A549 (cell line): ENCODE measurements around the gene PPM1L. TPM values are rescaled to one million over a fixed set of nuclear protein-coding genes. Genes with fewer than 3 reads are reported as not detected.

Source experiments
- ATAC-seq, 2 experiments: fragments of 200-7000 bp in 1 of 2; fragments of >200 bp in 1 of 2; cut with Nextera tagmentation in 1 of 2; cut with Tn5 transposase in 1 of 2; 3 replicates each; pipeline versions ENCODE4 v1.8.0 to v1.9.1; 2018 to 2020; ENCODE audit warnings: mild to moderate bottlenecking in 1 of 2, moderate library complexity in 1 of 2
- CTCF ChIA-PET: fragments of 300-600 bp; sonication (Branson Sonifier 250); formaldehyde crosslinking; extraction: SDS; loops from one replicate; lab custom pipeline; 2021; ENCODE audit warnings: antibody characterized with exemption, inconsistent platforms; lab: Yijun Ruan, JAX
- POLR2A ChIA-PET: fragments of 350-600 bp; formaldehyde crosslinking; extraction: SDS; loops from one replicate; lab custom pipeline; 2021; ENCODE audit warnings: antibody characterized with exemption, inconsistent platforms; lab: Yijun Ruan, JAX
- DNase-seq, 2 experiments: peaks; one replicate each; pipeline versions ENCODE4 v3.0.0 to v3.0.0-alpha.2; 2011 to 2016; ENCODE audit warnings: low read depth in 1 of 2, low spot score in 1 of 2
- FAIRE-seq: peaks from 2 replicates; lab custom pipeline; 2011; peaks lifted over from hg19 to GRCh38; lab: Jason Lieb, UNC
- H3K27ac ChIP-seq, 2 experiments: fragments of >200 bp; sonication (Bioruptor Twin); formaldehyde crosslinking; 3 replicates each; pipeline ENCODE4 v1.5.1; 2016 to 2017
- H3K4me1 ChIP-seq: fragments of >200 bp; sonication (Bioruptor Twin); formaldehyde crosslinking; 3 replicates; pipeline ENCODE4 v1.6.1; 2016
- H3K4me2 ChIP-seq: fragments of >200 bp; sonication (Bioruptor Twin); formaldehyde crosslinking; 3 replicates; pipeline ENCODE4 v1.6.1; 2016
- H3K4me3 ChIP-seq: fragments of >200 bp; sonication (Bioruptor Twin); formaldehyde crosslinking; 3 replicates; pipeline ENCODE4 v1.5.1; 2016
- H3K9me3 ChIP-seq: fragments of >200 bp; sonication (Bioruptor Twin); formaldehyde crosslinking; 3 replicates; pipeline ENCODE4 v1.6.1; 2016
- BHLHE40 ChIP-seq: IDR thresholded peaks from 2 replicates; pipeline ENCODE4 v1.6.1; 2012; ENCODE audit warnings: low read depth, low read length, inconsistent platforms
- CHD4 ChIP-seq: fragments of 200-600 bp; sonication (generic); IDR thresholded peaks from 2 replicates; pipeline ENCODE4 v1.6.1; 2016; ENCODE audit warnings: antibody characterized with exemption, mild to moderate bottlenecking, borderline replicate concordance
- EP300 ChIP-seq, 2 experiments: fragments of >200 bp; sonication (Bioruptor Twin); formaldehyde crosslinking; IDR thresholded peaks; 2 replicates in 1 of 2; 3 replicates in 1 of 2; pipeline ENCODE4 v1.6.1; 2016 to 2017
- HEYL ChIP-seq: fragments of 250-450 bp; sonication (Bioruptor Pico); IDR thresholded peaks from 2 replicates; pipeline ENCODE4 v1.8.0; 2021; ENCODE audit warnings: mild to moderate bottlenecking, moderate library complexity
- MYC ChIP-seq: IDR thresholded peaks from 2 replicates; pipeline ENCODE4 v1.6.1; 2012; ENCODE audit warnings: mild to moderate bottlenecking, inconsistent platforms, low read length, improper control_type of control experiment, borderline replicate concordance
- NFE2L2 ChIP-seq: fragments of 150-350 bp; conservative IDR thresholded peaks from 2 replicates; pipeline ENCODE4 v1.6.1; 2014; ENCODE audit warnings: low read length
- NR3C1 ChIP-seq: fragments of >200 bp; sonication (Bioruptor Twin); formaldehyde crosslinking; IDR thresholded peaks from 3 replicates; pipeline ENCODE4 v1.6.1; 2017
- PHF8 ChIP-seq: fragments of 200-600 bp; sonication (generic); IDR thresholded peaks from 2 replicates; pipeline ENCODE4 v1.6.1; 2016; ENCODE audit warnings: low read depth, mild to moderate bottlenecking, antibody characterized with exemption, moderate library complexity, borderline replicate concordance
- POLR2A ChIP-seq: IDR thresholded peaks from 2 replicates; pipeline ENCODE4 v1.6.1; 2012; ENCODE audit warnings: mild to moderate bottlenecking, low read length
- POLR2AphosphoS2 ChIP-seq: conservative IDR thresholded peaks from 2 replicates; pipeline ENCODE4 v1.6.1; 2012; ENCODE audit warnings: low read length, improper control_type of control experiment, inconsistent platforms
- RCOR1 ChIP-seq: fragments of 150-350 bp; IDR thresholded peaks from 2 replicates; pipeline ENCODE4 v1.6.1; 2014; ENCODE audit warnings: antibody characterized with exemption, low read length, low read depth
- RFX5 ChIP-seq: fragments of 450-650 bp; IDR thresholded peaks from 2 replicates; pipeline ENCODE4 v1.7.1; 2014; ENCODE audit warnings: antibody characterized with exemption, mild to moderate bottlenecking, moderate library complexity
- SREBF2 ChIP-seq: fragments of 450-650 bp; IDR thresholded peaks from 2 replicates; pipeline ENCODE4 v1.6.1; 2014; ENCODE audit warnings: mild to moderate bottlenecking, moderate library complexity
- TFCP2L1 ChIP-seq: fragments of 250-450 bp; sonication (Bioruptor Pico); IDR thresholded peaks from 2 replicates; pipeline ENCODE4 v1.5.0; 2021; ENCODE audit warnings: mild to moderate bottlenecking
- ZC3H11A ChIP-seq: fragments of 450-650 bp; IDR thresholded peaks from 2 replicates; pipeline ENCODE4 v1.6.1; 2014; ENCODE audit warnings: antibody characterized with exemption, mild to moderate bottlenecking
- ZNF302 ChIP-seq: fragments of 250-450 bp; sonication (Bioruptor Pico); IDR thresholded peaks from 2 replicates; pipeline ENCODE4 v1.9.0; 2021; ENCODE audit warnings: inconsistent platforms, mild to moderate bottlenecking, moderate library complexity
- ZSCAN20 ChIP-seq: fragments of 250-450 bp; sonication (Bioruptor Pico); IDR thresholded peaks from 2 replicates; pipeline ENCODE4 v1.8.0; 2022; ENCODE audit warnings: mild to moderate bottlenecking, moderate library complexity
- WGBS: methylation state at CpG from one replicate; pipeline ENCODE4 v1.1.6; 2017; ENCODE audit errors: missing lambda C conversion rate; 5-methylcytosine and 5-hydroxymethylcytosine counted together
- polyA plus RNA-seq, 4 experiments: library from polyadenylated mRNA; depleted of rRNA in 3 of 4; stranded (reverse); fragments of >200 nt; fragmentation: RNase III in 1 of 4; extraction: RNeasy Plus Mini Kit Qiagen cat#74134 plus additional on column Dnase treatment in 1 of 4; gene quantifications; 2 replicates in 3 of 4; 3 replicates in 1 of 4; pipeline ENCODE4 v1.2.3, GENCODE V29; 2011 to 2017
- TF ChIP-seq, protein P1 (sequence below): fragments of >200 bp; sonication (Bioruptor Twin); formaldehyde crosslinking; IDR thresholded peaks from 3 replicates; pipeline ENCODE4 v1.5.1; 2016
- TF ChIP-seq, protein P2 (sequence below): IDR thresholded peaks from 2 replicates; pipeline ENCODE4 v1.6.1; 2012; ENCODE audit warnings: low read depth, borderline replicate concordance
- TF ChIP-seq, protein P3 (sequence below): IDR thresholded peaks from 2 replicates; pipeline ENCODE4 v1.6.1; 2012
- TF ChIP-seq, protein P4 (sequence below): fragments of >200 bp; sonication (Bioruptor Twin); formaldehyde crosslinking; IDR thresholded peaks from 3 replicates; pipeline ENCODE4 v1.6.1; 2016
- TF ChIP-seq, protein P5 (sequence below): fragments of 250-450 bp; sonication (Bioruptor Pico); IDR thresholded peaks from 2 replicates; pipeline ENCODE4 v1.5.0; 2021; ENCODE audit warnings: mild to moderate bottlenecking, moderate library complexity, borderline replicate concordance

Gene PPM1L
- polyA plus RNA-seq, 2 of the 4 experiments (the other 2 are of a cell fraction) = 0.27 to 0.45 TPM

DNA sequence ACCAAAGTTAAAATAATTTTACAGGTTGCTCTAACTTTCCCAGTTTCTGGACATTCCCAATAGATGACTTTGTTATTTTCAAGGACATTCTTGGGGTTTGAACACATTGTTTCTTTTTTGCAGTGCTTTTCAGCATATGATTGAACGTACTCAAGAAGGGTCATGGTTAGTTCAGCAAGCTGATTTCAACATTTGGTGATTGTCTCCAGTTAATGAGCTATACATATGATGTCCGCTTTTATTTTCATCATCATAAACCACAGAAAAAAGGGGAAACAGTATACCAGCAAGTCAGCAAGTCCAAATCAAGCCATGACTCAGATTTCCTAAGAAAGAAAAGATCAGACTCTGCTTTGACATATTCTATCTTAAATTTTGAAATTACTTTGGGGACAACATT is 279.7 kb downstream of the PPM1L start:
- no peak for ATAC-seq
- Histone ChIP-seq H3K4me1 (no peaks in the 10 kb centered on the region), H3K27ac (no peak overlapping the region), H3K4me2 (no peak overlapping the region), H3K4me3 (no peak overlapping the region), H3K9me3 (no peaks in the 10 kb centered on the region)
- DNase-seq = no peak
- ChIA-PET CTCF (no interaction called here), POLR2A (no interaction called here)
- 48% methylated on average over 2 of the region's 2 CpGs for WGBS
- FAIRE-seq = no peak
- no peak for TF ChIP-seq ZC3H11A
- TF ChIP-seq, protein P1, sequence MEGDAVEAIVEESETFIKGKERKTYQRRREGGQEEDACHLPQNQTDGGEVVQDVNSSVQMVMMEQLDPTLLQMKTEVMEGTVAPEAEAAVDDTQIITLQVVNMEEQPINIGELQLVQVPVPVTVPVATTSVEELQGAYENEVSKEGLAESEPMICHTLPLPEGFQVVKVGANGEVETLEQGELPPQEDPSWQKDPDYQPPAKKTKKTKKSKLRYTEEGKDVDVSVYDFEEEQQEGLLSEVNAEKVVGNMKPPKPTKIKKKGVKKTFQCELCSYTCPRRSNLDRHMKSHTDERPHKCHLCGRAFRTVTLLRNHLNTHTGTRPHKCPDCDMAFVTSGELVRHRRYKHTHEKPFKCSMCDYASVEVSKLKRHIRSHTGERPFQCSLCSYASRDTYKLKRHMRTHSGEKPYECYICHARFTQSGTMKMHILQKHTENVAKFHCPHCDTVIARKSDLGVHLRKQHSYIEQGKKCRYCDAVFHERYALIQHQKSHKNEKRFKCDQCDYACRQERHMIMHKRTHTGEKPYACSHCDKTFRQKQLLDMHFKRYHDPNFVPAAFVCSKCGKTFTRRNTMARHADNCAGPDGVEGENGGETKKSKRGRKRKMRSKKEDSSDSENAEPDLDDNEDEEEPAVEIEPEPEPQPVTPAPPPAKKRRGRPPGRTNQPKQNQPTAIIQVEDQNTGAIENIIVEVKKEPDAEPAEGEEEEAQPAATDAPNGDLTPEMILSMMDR = no peak
- no peak for TF ChIP-seq HEYL (CRISPR knock-in tag)
- no peak for TF ChIP-seq NR3C1
- TF ChIP-seq MYC = no peak
- TF ChIP-seq CHD4 = no peak
- no peak for TF ChIP-seq ZSCAN20
- TF ChIP-seq BHLHE40 = no peak
- no peak for TF ChIP-seq RFX5
- TF ChIP-seq, protein P2, sequence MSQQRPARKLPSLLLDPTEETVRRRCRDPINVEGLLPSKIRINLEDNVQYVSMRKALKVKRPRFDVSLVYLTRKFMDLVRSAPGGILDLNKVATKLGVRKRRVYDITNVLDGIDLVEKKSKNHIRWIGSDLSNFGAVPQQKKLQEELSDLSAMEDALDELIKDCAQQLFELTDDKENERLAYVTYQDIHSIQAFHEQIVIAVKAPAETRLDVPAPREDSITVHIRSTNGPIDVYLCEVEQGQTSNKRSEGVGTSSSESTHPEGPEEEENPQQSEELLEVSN = no peak
- no peak for TF ChIP-seq TFCP2L1 (CRISPR knock-in tag)
- TF ChIP-seq, protein P3, sequence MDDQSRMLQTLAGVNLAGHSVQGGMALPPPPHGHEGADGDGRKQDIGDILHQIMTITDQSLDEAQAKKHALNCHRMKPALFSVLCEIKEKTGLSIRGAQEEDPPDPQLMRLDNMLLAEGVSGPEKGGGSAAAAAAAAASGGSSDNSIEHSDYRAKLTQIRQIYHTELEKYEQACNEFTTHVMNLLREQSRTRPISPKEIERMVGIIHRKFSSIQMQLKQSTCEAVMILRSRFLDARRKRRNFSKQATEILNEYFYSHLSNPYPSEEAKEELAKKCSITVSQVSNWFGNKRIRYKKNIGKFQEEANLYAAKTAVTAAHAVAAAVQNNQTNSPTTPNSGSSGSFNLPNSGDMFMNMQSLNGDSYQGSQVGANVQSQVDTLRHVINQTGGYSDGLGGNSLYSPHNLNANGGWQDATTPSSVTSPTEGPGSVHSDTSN = no peak
- TF ChIP-seq PHF8 = no peak
- no peak for TF ChIP-seq EP300 (IDR thresholded peaks at IDR 0.05)
- TF ChIP-seq NFE2L2 = no peak

DNA sequence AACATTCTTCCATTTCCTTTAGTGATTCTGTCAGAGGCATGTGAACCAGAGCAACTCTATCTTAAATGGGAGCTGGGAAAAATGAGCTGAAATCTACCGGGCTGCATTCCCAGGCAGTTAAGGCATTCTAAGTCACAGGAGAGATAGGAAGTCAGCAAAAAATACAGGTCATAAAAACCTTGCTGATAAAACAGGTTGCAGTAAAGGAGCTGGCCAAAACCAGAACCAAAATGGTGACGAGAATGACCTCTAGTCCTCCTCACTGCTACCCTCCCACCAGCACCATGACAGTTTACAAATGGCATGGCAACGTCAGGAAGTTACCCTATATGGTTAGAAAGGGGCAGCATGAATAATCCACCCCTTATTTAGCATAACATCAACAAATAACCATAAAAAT is 282.7 kb downstream of the PPM1L start:
- Histone ChIP-seq H3K27ac (no peak overlapping the region), H3K4me2 (no peak overlapping the region), H3K4me3 (no peak overlapping the region), H3K4me1 (no peaks in the 10 kb centered on the region), H3K9me3 (no peaks in the 10 kb centered on the region)
- 33% methylated on average over 3 of the region's 3 CpGs for WGBS
- DNase-seq = no peak
- FAIRE-seq = no peak
- POLR2A ChIA-PET = no interaction called here
- CTCF ChIA-PET = no interaction called here
- ATAC-seq = no peak
- TF ChIP-seq, protein P4, sequence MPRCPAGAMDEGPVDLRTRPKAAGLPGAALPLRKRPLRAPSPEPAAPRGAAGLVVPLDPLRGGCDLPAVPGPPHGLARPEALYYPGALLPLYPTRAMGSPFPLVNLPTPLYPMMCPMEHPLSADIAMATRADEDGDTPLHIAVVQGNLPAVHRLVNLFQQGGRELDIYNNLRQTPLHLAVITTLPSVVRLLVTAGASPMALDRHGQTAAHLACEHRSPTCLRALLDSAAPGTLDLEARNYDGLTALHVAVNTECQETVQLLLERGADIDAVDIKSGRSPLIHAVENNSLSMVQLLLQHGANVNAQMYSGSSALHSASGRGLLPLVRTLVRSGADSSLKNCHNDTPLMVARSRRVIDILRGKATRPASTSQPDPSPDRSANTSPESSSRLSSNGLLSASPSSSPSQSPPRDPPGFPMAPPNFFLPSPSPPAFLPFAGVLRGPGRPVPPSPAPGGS = no peak
- no peak for TF ChIP-seq RCOR1
- TF ChIP-seq POLR2A = no peak
- TF ChIP-seq, protein P5, sequence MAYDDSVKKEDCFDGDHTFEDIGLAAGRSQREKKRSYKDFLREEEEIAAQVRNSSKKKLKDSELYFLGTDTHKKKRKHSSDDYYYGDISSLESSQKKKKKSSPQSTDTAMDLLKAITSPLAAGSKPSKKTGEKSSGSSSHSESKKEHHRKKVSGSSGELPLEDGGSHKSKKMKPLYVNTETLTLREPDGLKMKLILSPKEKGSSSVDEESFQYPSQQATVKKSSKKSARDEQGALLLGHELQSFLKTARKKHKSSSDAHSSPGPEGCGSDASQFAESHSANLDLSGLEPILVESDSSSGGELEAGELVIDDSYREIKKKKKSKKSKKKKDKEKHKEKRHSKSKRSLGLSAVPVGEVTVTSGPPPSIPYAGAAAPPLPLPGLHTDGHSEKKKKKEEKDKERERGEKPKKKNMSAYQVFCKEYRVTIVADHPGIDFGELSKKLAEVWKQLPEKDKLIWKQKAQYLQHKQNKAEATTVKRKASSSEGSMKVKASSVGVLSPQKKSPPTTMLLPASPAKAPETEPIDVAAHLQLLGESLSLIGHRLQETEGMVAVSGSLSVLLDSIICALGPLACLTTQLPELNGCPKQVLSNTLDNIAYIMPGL (CRISPR knock-in tag) = no peak
- no peak for TF ChIP-seq ZNF302 (CRISPR knock-in tag)
- no peak for TF ChIP-seq POLR2AphosphoS2
- no peak for TF ChIP-seq SREBF2
- TF ChIP-seq, protein P3 = no peak
- TF ChIP-seq NFE2L2 = no peak
- TF ChIP-seq, protein P2 = no peak
